Measurements from ENCODE around the gene GCDH.

- no peak for TF ChIP-seq CTCF (IDR thresholded peaks at IDR 0.05)
- TF ChIP-seq POLR2A (IDR thresholded peaks at IDR 0.05), result no peak
- no peak for TF ChIP-seq EP300 (IDR thresholded peaks at IDR 0.05)
Observed at GRCh38 chr19:12896460-12896859, 5.5 kb downstream of the GCDH start.
